ENCODE data around the gene C13orf42. TPM values are rescaled to one million over a fixed set of nuclear protein-coding genes. Genes with fewer than 3 reads are reported as not detected.

C13orf42 gene
- polyA plus RNA-seq, 1 donor from 2014 or later: not detected

GRCh38 chr13:51146667-51147066 is 35.6 kb upstream of the C13orf42 start:
- Histone ChIP-seq H3K27ac (ENCODE audit: low read length) (no peak overlapping the region), H3K9me2 (ENCODE audit: insufficient read depth, low read length) (no peaks in the 10 kb centered on the region), H3K9ac (ENCODE audit: low read length) (no peak overlapping the region), H2AFZ (ENCODE audit: low read depth, low read length) (no peak overlapping the region), H3K4me2 (ENCODE audit: low read length) (no peak overlapping the region), H3F3A (ENCODE audit: insufficient read depth, low read length, poor library complexity, severe bottlenecking) (no peaks in the 10 kb centered on the region), H3K27me3 (ENCODE audit: insufficient read depth, low read depth, low read length) (no peaks in the 10 kb centered on the region), H3K9me3 (ENCODE audit: low read length) (no peaks in the 10 kb centered on the region), H3K79me2 (replicated peaks; ENCODE audit: insufficient read depth, low read length) (no peaks in the 10 kb centered on the region), H3K4me3 (ENCODE audit: low read length) (no peak overlapping the region), H3K36me3 (ENCODE audit: insufficient read depth, low read length) (no peaks in the 10 kb centered on the region), H4K20me1 (ENCODE audit: insufficient read depth) (no peaks in the 10 kb centered on the region)
- TF ChIP-seq MXI1 (conservative IDR thresholded peaks at IDR 0.05; ENCODE audit: poor library complexity, severe bottlenecking): no peak
- TF ChIP-seq EZH2 (IDR thresholded peaks at IDR 0.05; ENCODE audit: borderline replicate concordance, insufficient read depth, low read length, poor library complexity, severe bottlenecking): no peak
- TF ChIP-seq CTCF (IDR thresholded peaks at IDR 0.05; ENCODE audit: poor library complexity, severe bottlenecking): no peak
- TF ChIP-seq EP300 (conservative IDR thresholded peaks at IDR 0.05; ENCODE audit: poor library complexity, severe bottlenecking): no peak
- TF ChIP-seq REST (IDR thresholded peaks at IDR 0.05; ENCODE audit: borderline replicate concordance): no peak
- no peak for TF ChIP-seq TAF1 (IDR thresholded peaks at IDR 0.05; ENCODE audit: low read depth)
- no peak for TF ChIP-seq RAD21 (conservative IDR thresholded peaks at IDR 0.05)
- TF ChIP-seq POLR2AphosphoS5 (IDR thresholded peaks at IDR 0.05): no peak
- TF ChIP-seq SMC3 (conservative IDR thresholded peaks at IDR 0.05; ENCODE audit: poor library complexity): no peak

GRCh38 chr13:51137250-51137649 is 26.2 kb upstream of the C13orf42 start:
- Histone ChIP-seq H3K4me3 (ENCODE audit: low read length) (no peak overlapping the region), H4K20me1 (ENCODE audit: insufficient read depth) (no peaks in the 10 kb centered on the region), H3K36me3 (ENCODE audit: insufficient read depth, low read length) (no peaks in the 10 kb centered on the region), H3K27me3 (ENCODE audit: insufficient read depth, low read depth, low read length) (no peaks in the 10 kb centered on the region), H3K4me2 (ENCODE audit: low read length) (no peak overlapping the region), H3K9me2 (ENCODE audit: insufficient read depth, low read length) (no peaks in the 10 kb centered on the region), H3K9ac (ENCODE audit: low read length) (no peak overlapping the region), H3K27ac (ENCODE audit: low read length) (no peak overlapping the region), H2AFZ (ENCODE audit: low read depth, low read length) (no peak overlapping the region), H3F3A (ENCODE audit: insufficient read depth, low read length, poor library complexity, severe bottlenecking) (no peaks in the 10 kb centered on the region), H3K9me3 (ENCODE audit: low read length) (no peaks in the 10 kb centered on the region), H3K79me2 (replicated peaks; ENCODE audit: insufficient read depth, low read length) (no peaks in the 10 kb centered on the region)
- TF ChIP-seq RAD21 (conservative IDR thresholded peaks at IDR 0.05) (no peak), EZH2 (IDR thresholded peaks at IDR 0.05; ENCODE audit: borderline replicate concordance, insufficient read depth, low read length, poor library complexity, severe bottlenecking) (no peak), CTCF (IDR thresholded peaks at IDR 0.05; ENCODE audit: poor library complexity, severe bottlenecking) (no peak), SMC3 (conservative IDR thresholded peaks at IDR 0.05; ENCODE audit: poor library complexity) (no peak), MXI1 (conservative IDR thresholded peaks at IDR 0.05; ENCODE audit: poor library complexity, severe bottlenecking) (no peak), REST (IDR thresholded peaks at IDR 0.05; ENCODE audit: borderline replicate concordance) (no peak), EP300 (conservative IDR thresholded peaks at IDR 0.05; ENCODE audit: poor library complexity, severe bottlenecking) (no peak), TAF1 (IDR thresholded peaks at IDR 0.05; ENCODE audit: low read depth) (no peak), POLR2AphosphoS5 (IDR thresholded peaks at IDR 0.05) (no peak)
